K562 treated with DMSO at 1 percent for 4 hours (cell line): ENCODE results near the gene SIGLEC5. TPM values are rescaled to one million over a fixed set of nuclear protein-coding genes. Genes with fewer than 3 reads are reported as not detected.

Experiments used
- total RNA-seq: library from RNA; unstranded; fragments of 300-600 nt; gene quantifications from 2 replicates; pipeline ENCODE4 v1.2.3, GENCODE V29; 2022; ENCODE audit not compliant: insufficient read depth

The SIGLEC5 gene, protein sequence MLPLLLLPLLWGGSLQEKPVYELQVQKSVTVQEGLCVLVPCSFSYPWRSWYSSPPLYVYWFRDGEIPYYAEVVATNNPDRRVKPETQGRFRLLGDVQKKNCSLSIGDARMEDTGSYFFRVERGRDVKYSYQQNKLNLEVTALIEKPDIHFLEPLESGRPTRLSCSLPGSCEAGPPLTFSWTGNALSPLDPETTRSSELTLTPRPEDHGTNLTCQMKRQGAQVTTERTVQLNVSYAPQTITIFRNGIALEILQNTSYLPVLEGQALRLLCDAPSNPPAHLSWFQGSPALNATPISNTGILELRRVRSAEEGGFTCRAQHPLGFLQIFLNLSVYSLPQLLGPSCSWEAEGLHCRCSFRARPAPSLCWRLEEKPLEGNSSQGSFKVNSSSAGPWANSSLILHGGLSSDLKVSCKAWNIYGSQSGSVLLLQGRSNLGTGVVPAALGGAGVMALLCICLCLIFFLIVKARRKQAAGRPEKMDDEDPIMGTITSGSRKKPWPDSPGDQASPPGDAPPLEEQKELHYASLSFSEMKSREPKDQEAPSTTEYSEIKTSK
- 0.92 TPM in 1 of 2 replicates, not detected in the other for total RNA-seq

GRCh38 chr19:51630315-51630714, at the start of gene SIGLEC5:
Gene SIGLEC5, minus strand, starts transcription at chr19:51630401. Its CDS starts 66 bp downstream, at chr19:51630335.

DNA sequence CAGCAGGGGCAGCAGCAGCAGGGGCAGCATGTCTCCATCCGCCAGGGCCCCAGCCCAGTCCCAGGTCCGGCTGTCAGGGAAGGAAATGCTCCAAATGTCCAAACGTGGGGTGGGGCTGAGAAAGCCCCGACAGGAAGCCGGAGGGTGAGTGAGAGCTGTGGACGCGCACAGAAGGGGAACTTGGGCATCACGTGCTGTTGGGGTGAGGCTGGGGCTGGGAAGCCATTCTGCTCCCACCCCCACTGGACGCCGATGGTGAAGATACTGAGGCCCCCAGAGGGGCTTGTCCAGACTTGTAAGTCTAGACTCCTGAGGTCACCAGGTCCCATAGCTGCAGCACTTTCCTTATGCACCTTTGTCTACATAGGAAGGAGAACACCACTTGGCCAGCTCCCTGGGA, 16.5 kb upstream of the SIGLEC5 start, which contains the start of gene SIGLEC14:
SIGLEC14 (minus strand) TSS at position 96 of the 400 bp plus-strand sequence; CDS start at position 30, 66 bp downstream.

GRCh38 chr19:51570962-51571575, 59.1 kb downstream of the SIGLEC5 start, which contains the start of gene ZNF175:
Gene ZNF175, plus strand, starts transcription at chr19:51571283. Its CDS starts 2,047 bp downstream, at chr19:51573330.

Other genes with a start within 250 kb of the SIGLEC5 start
- not detected in 2 replicates for gene LIM2, start 242.4 kb downstream of the SIGLEC5 start, total RNA-seq
- 1.6 TPM in 1 of 2 replicates, not detected in the other for gene C19orf84, start 239.8 kb downstream of the SIGLEC5 start, total RNA-seq
- 1.2 and 2.5 TPM in 2 replicates for gene SIGLEC10, start 212.8 kb downstream of the SIGLEC5 start, total RNA-seq
- 0.69 and 0.85 TPM in 2 replicates for gene SIGLEC8, start 171.9 kb downstream of the SIGLEC5 start, total RNA-seq
- gene CEACAM18, start 151.9 kb downstream of the SIGLEC5 start, total RNA-seq, result not detected in 2 replicates
- 1.2 and 1.5 TPM in 2 replicates for gene SIGLEC12, start 128.6 kb downstream of the SIGLEC5 start, total RNA-seq
- gene SIGLEC6, start 98.7 kb downstream of the SIGLEC5 start, total RNA-seq, result 32.0 and 34.1 TPM in 2 replicates
- gene ZNF175, start 59.1 kb downstream of the SIGLEC5 start, total RNA-seq, result 7.6 and 12.7 TPM in 2 replicates
- gene SIGLEC14, start 16.4 kb upstream of the SIGLEC5 start, total RNA-seq, result 0.58 TPM in 1 of 2 replicates, not detected in the other
- 12.2 and 13.2 TPM in 2 replicates for gene SPACA6, start 62.9 kb upstream of the SIGLEC5 start, total RNA-seq
- gene HAS1, start 93.6 kb upstream of the SIGLEC5 start, total RNA-seq, result not detected in 2 replicates
- gene FPR1, start 121.5 kb upstream of the SIGLEC5 start, total RNA-seq, result 0.33 and 0.69 TPM in 2 replicates
- not detected in 2 replicates for gene FPR2, start 130.8 kb upstream of the SIGLEC5 start, total RNA-seq
- gene FPR3, start 164.8 kb upstream of the SIGLEC5 start, total RNA-seq, result 1.9 and 2.6 TPM in 2 replicates